GM19035 (cell line): ENCODE data around the gene ABHD11.
A peak's percentile ranks its signal among the peaks of the same experiment; 100 is the strongest.
"Not testable (repeated sequence)": the region's sequence is repeated elsewhere in the genome, so short reads cannot be mapped to it uniquely, and the experiment has no call there.

ENCODE experiments used
- ATAC-seq: cut with Tn5 transposase; IDR thresholded peaks from one replicate; pipeline ENCODE4 v1.9.1; 2021; ENCODE audit not compliant: unreplicated experiment

Gene ABHD11

DNA sequence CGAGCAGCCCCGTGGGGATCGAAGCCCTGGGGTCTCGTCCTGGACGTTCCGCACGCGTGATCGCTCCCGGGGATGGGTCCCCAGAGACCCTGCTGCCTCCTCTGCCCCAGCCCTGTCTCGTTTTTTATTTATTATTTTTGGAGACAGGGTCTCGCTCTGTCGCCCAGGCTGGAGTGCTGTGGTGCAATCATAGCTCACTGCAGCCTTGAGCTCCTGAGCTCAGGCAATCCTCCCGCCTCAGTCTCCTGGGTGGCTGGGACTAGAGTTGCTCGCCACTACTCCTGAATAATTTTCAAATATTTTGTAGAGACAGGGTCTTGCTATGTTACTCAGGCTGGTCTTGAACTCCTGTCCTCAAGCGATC is 18.8 kb downstream of the ABHD11 start:
- ATAC-seq, result peak; percentile 11

DNA sequence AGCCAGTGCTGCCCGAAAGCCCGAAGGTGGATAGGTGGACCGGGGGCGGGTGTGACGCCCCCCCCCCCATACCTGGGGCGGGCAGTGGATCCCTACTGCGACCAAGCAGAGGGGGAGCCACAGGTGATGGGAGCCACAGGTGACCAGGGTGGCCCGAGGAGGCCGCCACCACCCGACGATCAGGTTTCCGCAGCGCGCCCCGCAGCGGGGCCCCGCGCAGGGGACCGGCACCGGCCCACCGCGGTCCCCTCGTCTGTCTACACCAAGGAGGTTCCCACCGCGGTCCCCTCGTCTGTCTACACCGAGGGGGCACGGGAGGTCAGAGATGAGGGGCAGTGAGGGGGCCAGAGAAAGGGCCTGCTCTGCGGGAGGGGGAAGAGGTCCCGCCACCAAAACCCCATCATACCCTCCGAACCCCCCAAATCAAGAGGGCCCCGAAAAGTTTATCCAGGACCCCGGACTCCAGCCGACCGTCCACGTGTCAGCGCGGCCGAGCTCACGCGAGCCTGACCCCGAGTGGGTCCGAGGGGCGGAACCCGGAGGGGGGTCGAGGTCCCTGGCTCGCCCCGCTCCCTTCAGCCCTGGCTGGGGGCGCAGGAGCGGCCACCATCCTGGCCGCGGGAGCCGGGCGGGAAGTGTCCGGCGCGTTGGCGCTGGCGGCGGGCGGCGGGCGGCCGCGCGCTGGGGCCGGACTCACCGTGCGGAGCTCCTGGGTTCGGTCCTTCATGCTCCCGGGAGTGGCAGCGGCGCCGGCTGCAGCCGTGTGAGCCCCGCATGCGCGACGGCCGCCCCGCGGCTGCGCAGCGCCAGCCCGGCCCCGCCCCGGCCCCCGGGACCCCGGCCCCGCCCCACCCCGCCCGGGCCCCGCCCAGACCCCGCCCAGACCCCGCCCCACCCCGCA is 19.4 kb downstream of the ABHD11 start, which contains the start of gene STX1A:
Gene STX1A (minus strand): TSS at position 765 of the 901 bp plus-strand sequence. CDS start 38 bp downstream, at position 727.
- peak; percentile 73 for ATAC-seq

DNA sequence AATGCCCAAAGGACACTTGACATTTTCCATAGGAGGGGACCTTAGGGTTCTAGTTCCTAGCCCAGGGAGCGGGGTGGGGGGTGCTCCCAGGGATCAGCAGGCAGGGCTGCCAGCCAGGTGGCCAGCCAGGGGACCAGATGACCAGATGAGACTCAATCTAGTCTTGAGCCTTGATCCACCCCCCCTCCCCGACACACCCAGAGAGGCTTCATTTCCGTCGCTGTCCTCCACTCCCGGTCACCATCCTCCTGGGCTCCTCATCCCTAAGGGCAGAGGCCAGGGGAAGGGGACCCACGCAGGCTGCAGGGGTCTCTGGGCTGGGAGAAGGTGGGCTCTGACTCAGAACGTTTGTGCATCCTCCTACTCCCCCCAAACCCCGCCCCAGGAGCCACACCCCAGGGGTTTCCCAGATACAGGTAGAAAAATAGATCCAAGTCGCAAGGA is 20.1 kb downstream of the ABHD11 start:
- no peak for ATAC-seq

DNA sequence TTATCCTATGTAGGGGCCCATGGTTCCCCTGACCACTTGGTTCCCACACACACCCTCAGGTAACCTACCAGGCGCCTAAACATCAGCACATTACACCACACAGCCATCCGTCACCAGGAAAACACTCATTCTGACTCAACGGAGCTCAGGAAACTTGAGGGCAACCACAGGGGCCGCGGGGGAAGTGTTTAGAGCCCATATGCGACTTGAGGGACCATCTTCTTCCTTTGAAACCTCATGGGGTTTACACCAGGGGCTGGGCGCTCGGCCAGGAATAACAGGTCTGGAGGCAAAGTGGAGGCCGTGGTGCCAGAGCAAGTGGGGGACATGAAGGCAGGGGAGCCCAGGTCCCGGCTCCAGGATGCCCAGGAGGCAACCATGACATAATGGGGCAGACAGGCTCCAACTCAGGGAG is 20.6 kb downstream of the ABHD11 start:
- no peak for ATAC-seq

DNA sequence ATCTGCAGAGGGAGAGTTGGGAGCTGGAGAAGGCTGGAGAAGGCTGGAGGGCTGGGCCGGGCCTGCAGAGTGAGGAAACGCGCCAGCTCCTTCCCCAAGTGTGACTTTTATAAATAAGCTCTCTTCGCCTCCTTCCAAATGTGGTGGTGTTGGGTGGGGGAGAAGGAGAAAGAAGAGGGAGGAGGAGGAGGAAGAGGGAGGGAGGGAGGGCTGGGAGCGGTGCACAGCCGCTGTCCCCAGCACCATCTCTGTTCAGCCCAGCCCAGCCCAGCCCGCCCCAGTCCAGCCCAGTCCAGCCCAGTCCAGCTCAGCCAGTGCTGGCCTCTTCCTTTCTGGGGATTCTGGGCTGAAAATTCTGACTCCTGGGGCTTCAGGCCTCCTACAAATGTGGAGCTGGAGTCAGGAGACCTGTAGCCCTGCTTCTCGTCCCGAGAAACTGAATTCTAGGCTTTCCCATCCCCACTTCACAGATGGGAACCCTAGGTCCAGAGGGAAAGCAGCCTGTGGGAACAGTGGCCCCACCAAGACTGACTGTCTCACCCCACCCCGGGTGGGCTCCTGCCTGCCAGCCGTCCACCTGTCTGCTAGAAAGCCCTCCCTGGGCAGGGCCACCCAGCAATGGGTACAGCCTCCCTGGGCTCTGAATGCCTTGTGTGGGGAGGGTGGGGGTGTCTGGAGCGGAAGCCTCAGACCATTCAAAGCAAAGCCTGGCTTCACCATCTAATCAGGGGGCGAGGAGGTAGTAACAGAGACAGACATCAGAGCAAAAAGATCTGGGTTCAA is 21.4 kb downstream of the ABHD11 start:
- no peak for ATAC-seq

DNA sequence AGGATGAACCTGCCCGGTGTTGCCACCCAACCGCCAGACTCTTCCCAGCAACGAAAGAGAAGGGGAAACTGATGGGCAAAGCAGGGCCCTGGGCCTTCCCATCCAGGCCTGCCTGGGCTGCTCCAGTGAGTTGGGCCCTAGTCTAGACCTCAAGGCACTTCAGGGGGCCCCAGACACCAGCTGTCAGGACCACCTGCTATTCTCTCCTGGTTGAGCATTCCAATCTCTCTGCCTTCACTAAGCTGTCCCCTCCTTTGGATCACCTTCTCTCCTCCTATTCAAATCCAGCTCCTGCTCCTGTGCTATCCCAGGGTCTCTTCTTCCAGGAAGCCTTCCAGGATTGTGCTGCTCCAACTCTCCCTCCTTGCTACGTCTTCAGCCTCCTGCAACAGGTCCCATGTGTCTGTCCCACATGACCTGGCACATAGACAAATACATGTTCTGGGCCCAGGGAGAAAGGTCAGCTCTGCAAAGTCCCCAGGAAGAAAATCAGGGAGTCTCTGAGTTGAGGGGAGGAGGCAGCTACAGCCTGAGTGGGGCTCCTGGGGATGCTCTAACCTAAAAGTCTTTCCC is 22.2 kb downstream of the ABHD11 start:
- ATAC-seq, result no peak

DNA sequence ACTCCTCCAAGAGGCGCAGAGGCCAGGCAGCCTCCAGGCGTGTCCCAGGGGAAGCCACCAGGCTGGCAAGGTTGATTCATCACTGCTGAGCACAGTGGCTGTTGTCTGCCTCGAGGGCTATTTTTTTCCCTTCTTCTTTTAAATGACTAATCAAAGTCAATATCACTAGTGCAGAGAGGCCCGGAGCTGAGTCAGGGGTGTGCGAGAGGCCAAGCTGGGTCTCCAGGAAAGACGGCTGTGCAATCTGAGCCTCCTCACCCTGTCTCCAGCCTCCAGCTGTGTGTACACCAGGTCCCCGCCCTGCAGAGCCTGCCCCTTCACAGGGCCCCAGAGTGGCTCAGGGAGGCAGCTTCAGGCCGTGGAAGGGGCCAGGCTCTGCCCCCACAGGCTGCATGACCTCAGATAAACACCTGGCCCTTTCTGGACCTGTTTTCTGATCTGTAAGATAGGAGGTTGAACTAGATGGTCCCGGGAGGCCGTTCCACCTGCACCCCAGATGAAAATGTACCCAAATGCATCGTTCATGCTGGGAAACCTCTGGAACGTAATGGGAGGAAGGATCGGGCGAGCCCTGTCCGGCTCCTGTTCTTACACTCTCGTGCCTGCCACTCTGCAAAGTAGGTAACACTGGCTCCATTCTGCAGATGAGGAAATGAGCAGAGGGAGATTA is 22.8 kb downstream of the ABHD11 start:
- ATAC-seq, result no peak

DNA sequence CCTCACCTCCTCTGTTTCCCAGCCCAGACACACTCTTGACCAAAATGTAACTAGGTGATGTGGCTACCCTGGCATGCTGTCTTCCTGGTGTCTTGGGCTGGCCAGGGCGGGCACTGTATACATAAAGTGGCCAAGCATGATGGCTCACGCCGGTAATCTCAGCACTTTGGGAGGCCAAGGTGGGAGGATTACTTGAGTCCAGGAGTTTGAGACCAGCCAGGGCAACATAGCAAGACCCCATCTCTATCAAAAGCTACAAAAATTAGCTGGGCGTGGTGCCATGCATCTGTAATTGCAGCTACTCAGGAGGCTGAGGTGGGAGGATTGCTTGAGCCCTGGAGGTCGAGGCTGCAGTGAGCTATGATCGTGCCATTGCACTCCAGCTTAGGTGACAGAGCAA is 25.3 kb downstream of the ABHD11 start:
- not testable (repeated sequence) for ATAC-seq

DNA sequence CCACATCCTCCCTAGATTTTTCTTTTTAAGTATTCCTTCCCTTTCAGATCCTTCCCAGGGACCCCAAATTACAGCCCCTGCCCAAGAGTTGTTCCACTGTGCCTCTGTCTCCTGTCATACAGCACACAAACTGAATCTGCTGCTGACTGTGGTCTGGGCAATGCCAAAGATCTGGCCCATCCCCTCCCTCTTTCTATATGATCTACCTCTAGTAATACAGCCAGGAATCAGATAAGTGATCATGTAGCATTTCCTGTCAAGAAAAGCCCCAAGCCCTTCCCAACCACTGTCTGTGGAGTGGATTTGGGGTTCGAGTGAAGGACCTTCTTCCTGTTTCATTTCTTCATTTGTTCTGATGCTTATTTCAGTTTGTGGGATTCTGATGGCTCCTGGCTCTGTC is 25.8 kb downstream of the ABHD11 start:
- ATAC-seq, result no peak

DNA sequence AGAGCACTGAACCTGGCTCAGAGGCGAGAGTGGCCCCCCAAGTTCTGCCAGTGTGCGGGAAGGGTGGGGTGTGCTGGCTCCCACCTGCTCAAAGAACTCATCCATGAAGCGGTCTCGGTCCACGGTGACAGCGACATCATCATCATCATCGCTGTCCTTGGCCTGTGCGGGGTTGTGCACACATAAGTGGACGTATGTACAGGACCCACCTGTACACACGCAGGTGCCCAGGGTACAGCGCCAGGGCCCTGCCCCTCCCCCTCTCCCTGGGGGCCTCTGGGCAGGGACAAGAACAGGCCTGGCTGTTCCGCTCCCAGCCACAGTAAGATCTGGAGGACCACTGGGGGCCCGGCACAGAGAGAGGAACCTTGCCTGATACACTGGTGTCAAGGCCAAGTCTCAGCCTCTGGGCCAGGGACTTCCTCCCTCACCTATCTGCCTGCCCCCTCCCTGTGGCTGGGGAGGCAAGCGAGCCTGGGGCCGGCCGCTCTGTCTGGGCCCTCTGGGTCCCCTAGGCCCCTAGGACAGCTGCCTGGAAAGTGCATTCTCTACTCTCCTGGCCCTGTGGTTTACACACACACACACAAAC is 29.5 kb downstream of the ABHD11 start:
- no peak for ATAC-seq

DNA sequence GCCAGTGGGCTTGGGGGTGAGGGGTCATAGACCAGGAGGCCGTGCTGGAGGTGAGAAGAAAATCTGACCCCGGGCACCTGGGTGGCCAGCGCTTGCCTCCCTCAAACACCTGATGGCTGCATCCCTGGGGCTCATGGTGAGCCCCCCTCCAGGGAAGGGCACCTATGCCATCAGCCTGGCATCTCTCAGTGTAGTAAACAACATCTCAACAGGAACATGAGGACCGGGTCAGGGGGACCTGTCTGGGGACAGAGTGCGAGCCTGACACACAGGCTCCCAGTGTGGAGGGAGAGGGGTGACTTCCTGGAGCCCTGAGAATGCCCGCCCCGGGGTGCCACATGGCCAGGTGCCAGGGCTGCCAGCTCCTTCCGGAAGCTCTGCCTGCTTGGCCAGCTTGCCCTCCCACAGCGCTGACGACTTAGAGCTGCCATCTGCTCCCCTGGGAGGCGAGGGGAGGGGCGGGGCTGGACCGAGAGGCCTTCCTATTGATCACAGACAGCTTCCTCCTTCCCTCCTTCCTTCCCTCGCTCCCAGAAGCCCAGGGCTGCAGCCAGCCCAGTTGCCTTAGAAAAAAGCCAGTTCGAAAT is 31.5 kb downstream of the ABHD11 start:
- ATAC-seq, result no peak

DNA sequence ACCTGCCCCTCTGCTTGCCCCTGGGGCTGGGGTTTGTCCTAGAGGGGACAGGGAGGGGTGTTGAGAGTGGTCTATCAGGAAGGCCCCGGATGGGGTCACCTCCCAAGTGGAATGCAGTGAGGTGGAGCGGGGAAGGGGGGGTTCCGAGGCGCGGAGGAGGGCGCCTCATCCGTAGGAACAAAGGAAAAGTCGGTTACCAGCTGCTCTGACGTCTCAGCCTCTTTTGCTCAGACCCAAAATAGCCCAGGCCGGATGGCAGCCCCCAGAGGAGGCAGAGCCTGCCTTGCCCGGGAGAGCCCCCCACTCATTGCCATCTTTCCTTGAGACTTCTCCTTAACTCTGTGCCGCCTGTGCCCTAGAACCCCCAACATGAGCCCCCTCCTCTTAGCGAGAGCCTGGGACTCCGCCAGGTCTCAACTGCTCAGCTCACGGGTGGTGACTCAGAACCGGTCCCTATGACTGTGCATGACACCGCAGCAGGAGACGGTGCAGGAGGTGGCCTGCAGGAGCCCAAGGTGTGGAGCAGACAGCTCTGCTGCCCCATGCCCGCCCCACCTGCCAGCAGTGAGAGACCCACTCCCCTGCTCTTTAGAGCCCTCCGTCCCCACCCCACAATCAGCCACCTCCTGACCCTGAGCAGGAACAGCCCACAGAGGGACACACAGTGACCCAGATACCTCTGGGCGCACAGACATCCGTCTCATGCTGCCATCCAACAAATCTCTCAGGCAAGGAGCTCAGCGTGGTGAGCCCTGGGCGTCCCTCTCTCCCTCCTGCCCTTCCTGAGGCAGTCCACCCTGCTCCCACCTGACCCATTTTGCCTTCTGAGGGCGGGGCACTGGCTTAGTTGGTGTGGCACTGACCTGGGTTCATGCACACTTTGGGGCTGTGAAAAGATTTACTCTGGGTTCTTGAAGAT is 32.2 kb downstream of the ABHD11 start:
- ATAC-seq, result no peak

DNA sequence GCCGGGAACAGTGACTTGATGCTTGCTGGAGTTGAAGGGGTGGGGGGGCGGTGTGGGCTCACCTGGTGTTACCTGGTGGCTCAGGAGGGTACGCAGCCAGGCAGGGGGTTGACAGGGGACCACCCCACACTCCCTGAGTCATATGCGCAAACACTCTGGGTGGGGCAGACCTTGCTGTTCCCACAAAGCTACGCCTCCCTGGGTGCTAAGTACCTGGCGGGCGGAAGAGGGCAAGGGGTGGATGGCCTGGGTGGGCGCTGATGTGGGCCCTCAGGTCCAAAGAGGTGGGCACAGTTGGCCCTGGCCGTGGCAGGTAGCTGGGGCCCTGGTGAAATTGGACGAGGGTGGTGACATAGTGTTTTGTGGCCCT is 33.1 kb downstream of the ABHD11 start:
- ATAC-seq, result no peak

DNA sequence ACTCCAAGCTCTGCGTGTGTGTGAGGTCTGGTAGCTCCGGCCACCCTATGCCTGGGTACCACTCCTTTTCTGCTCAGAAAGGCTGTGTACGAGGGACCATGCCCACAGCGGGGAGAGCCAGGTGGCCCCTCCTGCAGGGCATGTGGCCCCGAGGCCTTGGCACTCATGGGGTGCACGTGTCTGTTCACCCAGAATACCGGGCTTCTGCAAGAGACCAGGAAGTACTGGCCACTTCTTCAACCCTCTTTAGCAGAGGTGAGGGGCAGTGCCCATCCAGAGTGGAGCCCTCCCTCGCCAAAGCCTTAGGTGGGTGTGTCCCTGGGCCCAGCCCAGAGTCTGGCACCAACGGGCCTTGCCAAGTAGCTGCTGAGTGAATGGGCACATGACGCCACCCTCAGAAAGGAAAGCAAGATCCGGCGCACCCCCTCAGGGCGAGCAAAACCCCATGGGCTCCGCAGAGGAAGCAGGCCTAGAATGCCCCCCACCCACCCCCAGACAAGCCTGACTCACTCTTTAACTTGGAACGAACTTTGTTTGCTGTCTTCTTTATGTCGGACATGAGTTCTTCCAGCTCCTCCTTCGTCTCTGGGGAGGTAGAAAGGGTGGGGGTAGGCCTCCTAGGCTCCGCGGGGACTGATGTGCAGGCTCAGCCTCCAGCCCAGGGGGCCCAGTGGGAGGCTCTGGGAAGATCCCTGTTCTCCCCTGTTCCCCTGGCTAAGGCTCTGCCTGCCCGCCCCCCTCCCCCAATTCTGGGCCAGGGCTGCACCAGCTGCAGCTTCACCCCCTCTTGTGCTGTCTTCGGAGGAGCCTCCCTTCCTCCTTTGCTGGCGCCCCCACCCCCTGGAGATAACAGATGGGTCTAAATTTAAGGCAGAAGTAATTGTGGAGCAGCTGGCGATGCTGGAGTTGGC is 33.7 kb downstream of the ABHD11 start:
- ATAC-seq, result no peak

DNA sequence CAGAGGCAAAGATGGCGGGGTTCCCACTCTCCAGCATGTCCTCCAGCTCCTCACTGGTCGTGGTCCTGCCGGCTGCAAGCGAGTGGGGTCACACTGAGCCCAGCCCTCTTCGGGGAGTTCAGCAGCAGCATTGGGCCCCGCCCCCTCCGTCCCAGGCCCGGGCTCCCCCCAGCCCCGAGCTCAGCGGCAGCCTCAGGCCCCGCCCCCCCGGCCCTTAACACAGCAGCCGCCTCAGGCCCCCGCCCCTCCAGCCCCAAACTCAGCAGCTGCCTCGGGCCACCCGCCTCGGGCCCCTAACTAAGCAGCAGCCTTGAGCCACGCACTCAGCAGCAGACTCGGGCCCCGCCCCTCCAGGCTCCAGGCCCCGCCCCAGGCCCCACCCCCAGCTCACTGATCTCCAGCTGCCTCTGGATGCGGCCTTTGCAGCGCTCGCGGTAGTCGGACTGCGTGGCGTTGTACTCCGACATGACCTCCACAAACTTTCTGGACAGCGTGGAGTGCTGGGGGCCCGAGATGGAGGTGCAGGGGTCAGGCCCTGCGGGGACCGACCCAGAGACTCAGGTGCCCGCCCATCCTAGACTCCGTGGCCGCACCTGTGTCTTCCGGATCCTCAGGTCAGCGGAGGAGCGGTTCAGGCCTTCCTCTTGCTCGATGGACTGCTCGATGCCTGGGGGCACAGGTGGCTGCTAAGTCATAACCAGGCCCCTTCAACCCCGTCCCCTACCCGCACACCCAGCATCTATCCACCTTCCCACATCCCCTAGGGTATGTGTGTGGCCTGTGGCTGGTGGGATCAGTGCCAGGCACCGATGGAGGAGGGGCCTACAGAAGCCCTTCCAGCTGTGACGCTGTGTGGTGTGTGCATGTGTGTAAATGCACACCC is 34.6 kb downstream of the ABHD11 start:
- ATAC-seq, result no peak

DNA sequence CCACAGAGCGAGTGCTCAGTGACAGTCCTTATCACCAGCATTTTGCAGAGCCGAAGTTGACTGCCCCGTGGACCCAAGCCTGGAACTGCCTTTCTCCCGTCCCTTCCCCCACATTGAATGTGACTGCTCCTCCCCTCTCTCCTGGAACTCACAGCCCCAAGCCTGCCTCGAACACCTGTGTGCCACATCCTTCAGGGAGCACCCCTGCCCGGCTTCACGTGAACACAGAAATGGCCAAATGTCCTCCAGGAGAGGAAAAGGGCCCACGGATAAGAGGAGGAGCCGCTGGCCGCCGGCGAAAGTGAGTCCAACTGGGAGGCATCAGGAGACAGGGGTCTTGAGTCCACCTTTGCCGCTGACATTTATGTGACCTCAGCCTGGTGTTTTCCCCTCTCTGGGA is 35.4 kb downstream of the ABHD11 start:
- ATAC-seq, result no peak

DNA sequence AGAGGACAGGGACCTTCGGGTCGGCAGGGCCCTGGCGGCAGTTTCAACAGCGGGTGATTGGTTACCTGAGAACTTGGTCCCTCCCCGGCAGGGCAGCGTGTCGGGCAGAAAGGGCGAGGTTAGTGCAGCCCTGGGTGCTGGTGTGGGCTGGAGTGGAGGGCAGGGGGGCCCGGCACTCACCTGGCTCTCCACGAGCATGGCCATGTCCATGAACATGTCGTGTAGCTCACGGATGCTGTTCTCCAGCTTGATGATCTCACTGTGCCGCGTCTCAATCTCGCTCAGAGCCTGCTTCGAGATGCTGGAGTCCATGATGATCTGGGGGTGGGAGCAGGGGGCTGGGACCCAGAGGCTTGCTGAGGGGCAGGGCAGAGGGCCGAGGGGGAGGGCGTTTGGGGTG is 35.9 kb downstream of the ABHD11 start:
- no peak for ATAC-seq
